ENCODE measurements around the gene MAN1B1. TPM values are rescaled to one million over a fixed set of nuclear protein-coding genes. Genes with fewer than 3 reads are reported as not detected.

The MAN1B1 gene
- total and polyA plus RNA-seq, 2 of the 8 experiments (the other 6 are each of a cell fraction or from before 2014, with no cell fraction given) = 33.7 to 36.3 TPM

- no peak for TF ChIP-seq USF2 (IDR thresholded peaks at IDR 0.05; ENCODE audit: low read length)
- TF ChIP-seq HDAC6 (IDR thresholded peaks at IDR 0.05; ENCODE audit: low read depth, low read length) = no peak
- TF ChIP-seq TBP (IDR thresholded peaks at IDR 0.05; ENCODE audit: low read depth, low read length) = no peak
Measured at GRCh38 chr9:137114220-137114612, 27.4 kb downstream of the MAN1B1 start (continued).
